GM21447 (cell line): Measurements from ENCODE around the gene TFF1.

Source experiments
- ATAC-seq: cut with Tn5 transposase; IDR thresholded peaks from one replicate; pipeline ENCODE4 v1.9.1; 2021; ENCODE audit not compliant: unreplicated experiment

Gene TFF1

GRCh38 chr21:42319851-42320572 is 46.3 kb downstream of the TFF1 start:
- ATAC-seq, result no peak

DNA sequence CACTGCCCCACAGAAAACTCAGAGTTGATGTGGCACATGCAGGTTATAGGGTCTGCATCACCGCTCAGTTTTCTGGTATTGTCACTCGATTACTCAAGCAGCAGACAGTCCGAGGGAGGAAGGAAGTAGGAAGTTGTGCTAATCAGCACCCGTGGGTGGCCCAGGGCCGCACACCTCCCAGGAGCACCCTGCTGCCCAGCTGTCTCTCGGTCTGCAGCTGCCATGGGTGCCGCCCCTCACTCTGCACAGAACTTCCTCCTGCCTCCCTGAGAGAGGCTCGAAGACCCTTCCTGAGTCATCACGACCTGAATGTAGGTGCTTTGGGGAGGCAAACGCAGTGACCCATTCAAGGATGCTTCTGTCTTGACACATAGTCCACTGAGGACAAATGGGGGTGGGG is 47.0 kb downstream of the TFF1 start:
- ATAC-seq, result no peak

DNA sequence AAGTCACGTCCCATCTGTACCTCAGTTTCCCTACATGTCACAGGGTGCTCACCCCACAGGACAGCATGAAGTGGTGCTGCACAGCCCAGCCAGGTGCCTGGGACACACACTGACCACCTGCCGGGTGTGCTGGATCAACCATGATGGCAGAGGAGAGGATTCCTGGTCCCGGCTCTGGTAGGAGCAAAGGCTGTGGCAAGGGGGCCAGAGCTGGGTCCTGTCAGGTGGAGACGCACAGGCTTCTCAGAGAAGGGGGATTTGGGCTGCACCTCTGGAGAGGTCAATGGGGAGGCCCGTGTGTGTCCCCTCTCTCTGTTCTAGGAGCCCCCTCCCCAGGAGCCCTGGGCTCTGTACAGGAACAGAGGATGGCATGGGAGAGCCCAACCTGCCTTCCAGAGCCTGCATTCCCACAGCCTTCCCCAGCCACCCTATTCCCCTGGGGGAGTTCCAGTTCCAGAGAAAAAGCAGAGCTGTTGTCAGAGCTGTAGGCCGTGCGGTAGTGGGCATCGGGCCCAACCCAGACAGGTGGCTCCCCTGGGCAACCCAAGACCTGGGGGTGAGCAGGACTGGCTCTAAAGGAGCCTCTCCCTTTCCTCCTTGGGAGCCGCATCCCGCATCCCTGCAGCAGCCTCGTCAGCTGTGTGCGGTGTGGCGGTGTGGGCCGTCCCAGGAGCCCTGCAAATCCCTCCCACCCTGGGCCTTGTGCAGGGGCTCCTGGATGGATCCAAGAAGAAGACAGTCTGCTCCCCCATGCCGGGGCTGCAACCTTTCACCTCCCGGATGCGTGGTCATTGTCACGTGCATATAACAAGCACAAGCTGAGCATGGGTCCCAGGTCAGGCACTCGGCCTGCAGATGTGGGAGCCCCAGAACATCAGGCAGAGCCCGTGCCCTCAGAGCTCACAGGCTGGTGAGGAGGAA is 48.2 kb downstream of the TFF1 start:
- ATAC-seq, result no peak

- no peak for ATAC-seq
Measured at GRCh38 chr21:42317341-42317741, 49.0 kb downstream of the TFF1 start.

DNA sequence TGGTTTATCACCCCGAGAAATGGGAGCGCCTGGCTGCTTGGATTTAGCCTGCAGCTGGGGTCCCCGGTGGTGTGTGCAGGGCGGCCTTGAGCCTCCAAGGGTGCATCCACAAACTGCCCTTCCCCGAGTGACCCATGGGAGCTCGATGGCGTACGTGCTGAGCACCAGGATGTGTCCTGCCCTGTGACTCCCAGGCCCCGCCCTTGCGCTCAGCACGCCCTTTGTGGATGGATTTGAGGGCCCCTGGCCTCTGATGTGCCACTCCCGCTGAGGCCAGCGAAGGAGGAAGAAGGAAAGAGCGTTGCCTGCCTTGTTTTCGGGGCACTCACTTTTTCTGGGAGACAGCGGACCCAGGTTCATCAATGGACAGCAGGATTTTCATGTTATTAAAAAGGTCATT is 49.4 kb downstream of the TFF1 start:
- no peak for ATAC-seq

DNA sequence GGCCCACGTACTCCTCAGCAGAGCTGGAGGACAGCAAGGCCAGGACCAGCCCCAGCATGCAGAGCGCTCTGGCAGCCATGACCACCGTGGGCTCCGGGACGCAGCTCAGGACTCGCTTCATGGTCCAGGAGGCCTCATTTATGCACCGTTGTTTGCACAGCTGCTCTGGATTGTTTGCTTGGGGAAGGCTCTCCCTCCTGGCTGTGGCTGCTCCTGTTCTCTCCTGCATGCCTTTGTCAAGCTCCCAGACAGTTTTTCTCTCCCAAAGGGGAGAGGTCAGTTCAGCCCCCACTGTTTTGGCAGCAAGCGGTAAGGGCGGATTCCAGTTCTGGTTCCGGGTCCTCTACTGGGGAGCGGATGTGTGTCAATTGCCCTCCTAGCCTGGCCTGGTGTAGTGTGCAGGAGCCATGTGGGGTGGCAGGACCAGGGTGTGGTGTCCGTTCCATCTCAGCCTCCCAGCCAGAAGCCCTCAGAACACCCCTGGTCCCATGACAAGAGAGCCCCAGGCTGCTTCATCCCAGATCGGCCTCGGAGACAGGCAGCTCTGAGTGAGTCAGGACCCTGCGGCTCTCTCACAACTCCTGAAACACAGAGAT is 50.9 kb downstream of the TFF1 start, which contains the start of gene TFF3:
TFF3 (minus strand) TSS at position 114 of the 596 bp plus-strand sequence; CDS start at position 79, 35 bp downstream.
- no peak for ATAC-seq

GRCh38 chr21:42314616-42315295 is 51.6 kb downstream of the TFF1 start:
- no peak for ATAC-seq

DNA sequence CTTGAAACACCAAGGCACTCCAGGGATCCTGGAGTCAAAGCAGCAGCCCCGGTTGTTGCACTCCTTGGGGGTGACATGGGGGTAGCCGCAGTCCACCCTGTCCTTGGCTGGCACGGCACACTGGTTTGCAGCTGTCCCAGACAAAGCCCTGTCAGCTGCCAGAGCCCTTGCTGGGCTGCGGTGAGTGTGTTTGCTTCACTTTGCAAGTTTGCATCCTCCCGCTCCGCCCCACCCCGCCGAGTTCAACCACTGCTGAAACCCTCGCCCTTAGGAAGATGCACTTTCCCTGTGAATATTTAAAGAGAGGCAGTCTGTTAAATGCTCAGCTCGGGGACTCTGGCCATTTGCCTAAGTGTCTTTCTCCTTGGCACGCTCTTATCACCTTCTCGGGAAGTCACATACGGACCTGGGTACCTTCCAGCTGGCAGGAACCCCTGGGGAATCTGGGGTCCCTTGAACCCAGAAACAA is 52.8 kb downstream of the TFF1 start:
- ATAC-seq, result no peak

- no peak for ATAC-seq
Measured at GRCh38 chr21:42312626-42313104, 53.7 kb downstream of the TFF1 start.
